Measurements from ENCODE around the gene MEIS1.

The MEIS1 gene

GRCh38 chr2:66596256-66596655 lies 161.3 kb downstream of the MEIS1 start:
- H2AK5ac ChIP-seq (ENCODE audit: low read length), result no peak overlapping the region
- no peak overlapping the region for H3K23ac ChIP-seq (ENCODE audit: low read length)
- DNase-seq, result no peak
- no peak overlapping the region for H2BK12ac ChIP-seq (ENCODE audit: low read length)
- H4K12ac ChIP-seq (ENCODE audit: low read depth, low read length), result no peak overlapping the region
- H3K4me1 ChIP-seq (ENCODE audit: control insufficient read depth in 1 of 2, insufficient read depth in 2 of 2, low read length in 2 of 2), result no peaks in the 10 kb centered on the region
- H3K9me3 ChIP-seq (ENCODE audit: insufficient read depth, low read depth, low read length), result no peaks in the 10 kb centered on the region
- no peak overlapping the region for H3K27ac ChIP-seq (ENCODE audit: low read depth, low read length)
- H3K14ac ChIP-seq (ENCODE audit: low read length), result no peak overlapping the region
- no peaks in the 10 kb centered on the region for H3K36me3 ChIP-seq (ENCODE audit: control insufficient read depth in 1 of 2, insufficient read depth in 2 of 2, low read length in 2 of 2)
- no peak overlapping the region for H2BK5ac ChIP-seq (ENCODE audit: low read depth, low read length, poor library complexity)
- no peak overlapping the region for H2BK120ac ChIP-seq (ENCODE audit: insufficient read depth, low read length, poor library complexity)
- no peak overlapping the region for H3K18ac ChIP-seq (ENCODE audit: low read length)
- H3K4me2 ChIP-seq (ENCODE audit: low read length), result no peak overlapping the region
- H3K79me2 ChIP-seq (ENCODE audit: control insufficient read depth, insufficient read depth, low read length, poor library complexity), result no peaks in the 10 kb centered on the region
- H3K4me3 ChIP-seq (ENCODE audit: low read depth, low read length), result no peak overlapping the region
- WGBS (ENCODE audit: extremely low coverage, insufficient coverage, insufficient read length), result no CpG with 5 or more reads among the region's 2 CpGs
- no peak overlapping the region for H3K9ac ChIP-seq (ENCODE audit: low read length)
- H4K8ac ChIP-seq (ENCODE audit: low read depth, low read length), result no peak overlapping the region
- H3K4ac ChIP-seq (ENCODE audit: low read depth, low read length), result no peak overlapping the region
- H2AFZ ChIP-seq (ENCODE audit: insufficient read depth, low read length, poor library complexity), result no peak overlapping the region
- no peak overlapping the region for H4K91ac ChIP-seq (ENCODE audit: low read depth, low read length)
- no peaks in the 10 kb centered on the region for H3K79me1 ChIP-seq (ENCODE audit: low read length)
- no peaks in the 10 kb centered on the region for H3K27me3 ChIP-seq (ENCODE audit: insufficient read depth, low read length)

GRCh38 chr2:66601624-66602023 lies 166.7 kb downstream of the MEIS1 start:
- Histone ChIP-seq H2BK5ac (ENCODE audit: low read depth, low read length, poor library complexity) (no peak overlapping the region), H3K27me3 (ENCODE audit: insufficient read depth, low read length) (no peaks in the 10 kb centered on the region), H2AFZ (ENCODE audit: insufficient read depth, low read length, poor library complexity) (no peak overlapping the region), H3K9me3 (ENCODE audit: insufficient read depth, low read depth, low read length) (no peaks in the 10 kb centered on the region), H3K4me1 (ENCODE audit: control insufficient read depth in 1 of 2, insufficient read depth in 2 of 2, low read length in 2 of 2) (no peaks in the 10 kb centered on the region), H3K27ac (ENCODE audit: low read depth, low read length) (no peak overlapping the region), H4K8ac (ENCODE audit: low read depth, low read length) (no peak overlapping the region), H3K79me1 (ENCODE audit: low read length) (no peaks in the 10 kb centered on the region), H3K36me3 (ENCODE audit: control insufficient read depth in 1 of 2, insufficient read depth in 2 of 2, low read length in 2 of 2) (no peaks in the 10 kb centered on the region), H4K91ac (ENCODE audit: low read depth, low read length) (no peak overlapping the region), H3K4me2 (ENCODE audit: low read length) (no peak overlapping the region), H3K18ac (ENCODE audit: low read length) (no peak overlapping the region), H2BK120ac (ENCODE audit: insufficient read depth, low read length, poor library complexity) (no peak overlapping the region), H2BK12ac (ENCODE audit: low read length) (no peak overlapping the region), H3K9ac (ENCODE audit: low read length) (no peak overlapping the region), H3K4ac (ENCODE audit: low read depth, low read length) (no peak overlapping the region), H3K79me2 (ENCODE audit: control insufficient read depth, insufficient read depth, low read length, poor library complexity) (no peaks in the 10 kb centered on the region), H3K23ac (ENCODE audit: low read length) (no peak overlapping the region), H4K12ac (ENCODE audit: low read depth, low read length) (no peak overlapping the region), H3K14ac (ENCODE audit: low read length) (no peak overlapping the region), H2AK5ac (ENCODE audit: low read length) (no peak overlapping the region), H3K4me3 (ENCODE audit: low read depth, low read length) (no peak overlapping the region)
- DNase-seq, result no peak
- no CpG with 5 or more reads among the region's 4 CpGs for WGBS (ENCODE audit: extremely low coverage, insufficient coverage, insufficient read length)

GRCh38 chr2:66602341-66602740 lies 167.4 kb downstream of the MEIS1 start:
- H3K27ac ChIP-seq (ENCODE audit: low read depth, low read length), result no peak overlapping the region
- no peak overlapping the region for H3K9ac ChIP-seq (ENCODE audit: low read length)
- H3K14ac ChIP-seq (ENCODE audit: low read length), result no peak overlapping the region
- no peaks in the 10 kb centered on the region for H3K9me3 ChIP-seq (ENCODE audit: insufficient read depth, low read depth, low read length)
- no peaks in the 10 kb centered on the region for H3K4me1 ChIP-seq (ENCODE audit: control insufficient read depth in 1 of 2, insufficient read depth in 2 of 2, low read length in 2 of 2)
- no peaks in the 10 kb centered on the region for H3K27me3 ChIP-seq (ENCODE audit: insufficient read depth, low read length)
- no peak overlapping the region for H3K4ac ChIP-seq (ENCODE audit: low read depth, low read length)
- no peaks in the 10 kb centered on the region for H3K79me2 ChIP-seq (ENCODE audit: control insufficient read depth, insufficient read depth, low read length, poor library complexity)
- H4K12ac ChIP-seq (ENCODE audit: low read depth, low read length), result no peak overlapping the region
- no peaks in the 10 kb centered on the region for H3K36me3 ChIP-seq (ENCODE audit: control insufficient read depth in 1 of 2, insufficient read depth in 2 of 2, low read length in 2 of 2)
- no peak for DNase-seq
- no peak overlapping the region for H3K4me2 ChIP-seq (ENCODE audit: low read length)
- H3K4me3 ChIP-seq (ENCODE audit: low read depth, low read length), result no peak overlapping the region
- no peak overlapping the region for H3K23ac ChIP-seq (ENCODE audit: low read length)
- no peak overlapping the region for H2BK12ac ChIP-seq (ENCODE audit: low read length)
- no peak overlapping the region for H2BK120ac ChIP-seq (ENCODE audit: insufficient read depth, low read length, poor library complexity)
- H3K79me1 ChIP-seq (ENCODE audit: low read length), result no peaks in the 10 kb centered on the region
- H3K18ac ChIP-seq (ENCODE audit: low read length), result no peak overlapping the region
- no peak overlapping the region for H2BK5ac ChIP-seq (ENCODE audit: low read depth, low read length, poor library complexity)
- no peak overlapping the region for H2AK5ac ChIP-seq (ENCODE audit: low read length)
- no peak overlapping the region for H4K91ac ChIP-seq (ENCODE audit: low read depth, low read length)
- H4K8ac ChIP-seq (ENCODE audit: low read depth, low read length), result no peak overlapping the region
- no peak overlapping the region for H2AFZ ChIP-seq (ENCODE audit: insufficient read depth, low read length, poor library complexity)

DNA sequence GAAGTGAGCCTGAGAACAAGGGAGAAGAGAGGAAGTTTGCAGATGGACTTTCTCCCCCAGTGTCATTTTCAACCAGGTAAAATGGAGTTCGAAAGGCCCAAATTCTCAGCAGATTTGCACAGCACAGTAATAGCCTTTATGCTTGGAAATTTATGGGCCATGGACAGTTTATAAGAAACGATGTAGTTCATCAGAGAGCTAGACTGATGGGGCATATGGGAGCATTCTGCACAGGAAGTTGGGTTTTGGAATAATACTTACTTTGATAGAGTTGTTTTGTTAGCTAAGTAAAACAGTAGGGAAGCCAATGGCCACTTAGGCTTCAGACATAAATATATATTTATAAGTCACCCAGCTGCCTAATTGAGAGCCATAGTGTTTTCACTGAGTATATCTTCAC lies 169.4 kb downstream of the MEIS1 start:
- no peak overlapping the region for H3K4ac ChIP-seq (ENCODE audit: low read depth, low read length)
- no peaks in the 10 kb centered on the region for H3K4me1 ChIP-seq (ENCODE audit: control insufficient read depth in 1 of 2, insufficient read depth in 2 of 2, low read length in 2 of 2)
- H2BK5ac ChIP-seq (ENCODE audit: low read depth, low read length, poor library complexity), result no peak overlapping the region
- H3K14ac ChIP-seq (ENCODE audit: low read length), result no peak overlapping the region
- H3K4me3 ChIP-seq (ENCODE audit: low read depth, low read length), result no peak overlapping the region
- H2AFZ ChIP-seq (ENCODE audit: insufficient read depth, low read length, poor library complexity), result no peak overlapping the region
- no peak overlapping the region for H4K8ac ChIP-seq (ENCODE audit: low read depth, low read length)
- no peak overlapping the region for H2BK120ac ChIP-seq (ENCODE audit: insufficient read depth, low read length, poor library complexity)
- no peaks in the 10 kb centered on the region for H3K36me3 ChIP-seq (ENCODE audit: control insufficient read depth in 1 of 2, insufficient read depth in 2 of 2, low read length in 2 of 2)
- no peak overlapping the region for H4K91ac ChIP-seq (ENCODE audit: low read depth, low read length)
- no peak for DNase-seq
- no peak overlapping the region for H3K9ac ChIP-seq (ENCODE audit: low read length)
- no peak overlapping the region for H3K18ac ChIP-seq (ENCODE audit: low read length)
- no peaks in the 10 kb centered on the region for H3K79me2 ChIP-seq (ENCODE audit: control insufficient read depth, insufficient read depth, low read length, poor library complexity)
- H3K9me3 ChIP-seq (ENCODE audit: insufficient read depth, low read depth, low read length), result no peaks in the 10 kb centered on the region
- no peak overlapping the region for H4K12ac ChIP-seq (ENCODE audit: low read depth, low read length)
- no peaks in the 10 kb centered on the region for H3K27me3 ChIP-seq (ENCODE audit: insufficient read depth, low read length)
- no peak overlapping the region for H2AK5ac ChIP-seq (ENCODE audit: low read length)
- H3K23ac ChIP-seq (ENCODE audit: low read length), result no peak overlapping the region
- WGBS (ENCODE audit: extremely low coverage, insufficient coverage, insufficient read length), result no CpG with 5 or more reads among the region's 2 CpGs
- H3K27ac ChIP-seq (ENCODE audit: low read depth, low read length), result no peak overlapping the region
- no peak overlapping the region for H3K4me2 ChIP-seq (ENCODE audit: low read length)
- H3K79me1 ChIP-seq (ENCODE audit: low read length), result no peaks in the 10 kb centered on the region
- no peak overlapping the region for H2BK12ac ChIP-seq (ENCODE audit: low read length)

DNA sequence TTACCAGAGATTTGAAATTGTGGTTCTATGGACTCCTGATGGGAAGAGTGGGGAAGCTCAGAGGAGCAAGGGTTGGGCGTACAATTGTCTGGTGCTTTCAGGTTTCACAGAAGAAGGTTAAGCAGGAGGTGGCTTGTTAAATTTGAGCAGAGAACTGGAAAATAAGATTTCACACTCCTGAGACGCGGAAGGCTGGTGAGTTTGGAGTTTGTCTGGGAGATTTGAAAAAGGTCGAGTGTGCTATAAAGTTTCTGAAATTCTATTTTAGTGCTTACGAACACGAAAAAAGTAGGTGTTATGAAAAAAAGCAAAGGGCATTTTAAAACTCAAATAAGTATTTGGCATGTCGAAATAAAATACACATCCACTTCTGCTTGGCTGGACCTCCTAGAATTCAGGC lies 170.1 kb downstream of the MEIS1 start:
- WGBS (ENCODE audit: extremely low coverage, insufficient coverage, insufficient read length), result no CpG with 5 or more reads among the region's 7 CpGs
- H3K4me3 ChIP-seq (ENCODE audit: low read depth, low read length), result no peak overlapping the region
- H3K4ac ChIP-seq (ENCODE audit: low read depth, low read length), result no peak overlapping the region
- H3K27me3 ChIP-seq (ENCODE audit: insufficient read depth, low read length), result no peaks in the 10 kb centered on the region
- no peaks in the 10 kb centered on the region for H3K4me1 ChIP-seq (ENCODE audit: control insufficient read depth in 1 of 2, insufficient read depth in 2 of 2, low read length in 2 of 2)
- H3K4me2 ChIP-seq (ENCODE audit: low read length), result no peak overlapping the region
- no peak overlapping the region for H3K9ac ChIP-seq (ENCODE audit: low read length)
- no peak overlapping the region for H2AFZ ChIP-seq (ENCODE audit: insufficient read depth, low read length, poor library complexity)
- no peak overlapping the region for H3K27ac ChIP-seq (ENCODE audit: low read depth, low read length)
- H3K18ac ChIP-seq (ENCODE audit: low read length), result no peak overlapping the region
- DNase-seq, result no peak
- no peak overlapping the region for H2BK12ac ChIP-seq (ENCODE audit: low read length)
- no peak overlapping the region for H4K12ac ChIP-seq (ENCODE audit: low read depth, low read length)
- H4K91ac ChIP-seq (ENCODE audit: low read depth, low read length), result no peak overlapping the region
- H3K9me3 ChIP-seq (ENCODE audit: insufficient read depth, low read depth, low read length), result no peaks in the 10 kb centered on the region
- H4K8ac ChIP-seq (ENCODE audit: low read depth, low read length), result no peak overlapping the region
- no peak overlapping the region for H2BK5ac ChIP-seq (ENCODE audit: low read depth, low read length, poor library complexity)
- H2BK120ac ChIP-seq (ENCODE audit: insufficient read depth, low read length, poor library complexity), result no peak overlapping the region
- H3K79me1 ChIP-seq (ENCODE audit: low read length), result no peaks in the 10 kb centered on the region
- H3K14ac ChIP-seq (ENCODE audit: low read length), result no peak overlapping the region
- no peak overlapping the region for H2AK5ac ChIP-seq (ENCODE audit: low read length)
- H3K23ac ChIP-seq (ENCODE audit: low read length), result no peak overlapping the region
- H3K36me3 ChIP-seq (ENCODE audit: control insufficient read depth in 1 of 2, insufficient read depth in 2 of 2, low read length in 2 of 2), result no peaks in the 10 kb centered on the region
- no peaks in the 10 kb centered on the region for H3K79me2 ChIP-seq (ENCODE audit: control insufficient read depth, insufficient read depth, low read length, poor library complexity)
